H1 (cell line): ENCODE results near the gene B4GALNT3.

Source experiments
- CBX5 ChIP-seq: fragments of 300-800, 300-1000 bp; sonication (generic); IDR thresholded peaks from 2 replicates; pipeline ENCODE4 v1.7.1; 2016; ENCODE audit warnings: antibody characterized with exemption, low read length, low read depth
- CTCF ChIP-seq, 3 experiments: IDR thresholded peaks; 1 replicate in 2 of 3; 2 replicates in 1 of 3; pipeline versions ENCODE4 v1.5.1 to v1.6.1; 2011; ENCODE audit warnings: low read length in 3 of 3, mild to moderate bottlenecking in 3 of 3, inconsistent platforms in 2 of 3, low read depth in 1 of 3, moderate library complexity in 1 of 3; ENCODE audit not compliant: insufficient read depth in 1 of 3; ENCODE audit errors: control extremely low read depth in 1 of 3
- EP300 ChIP-seq, 2 experiments: IDR thresholded peaks; 1 replicate in 1 of 2; 2 replicates in 1 of 2; pipeline ENCODE4 v1.6.1; 2011 to 2012; ENCODE audit warnings: low read depth in 2 of 2, low read length in 2 of 2, mild to moderate bottlenecking in 2 of 2, borderline replicate concordance in 1 of 2, inconsistent platforms in 1 of 2, moderate library complexity in 1 of 2
- EZH2 ChIP-seq: fragments of 200-600 bp; sonication (generic); IDR thresholded peaks from 2 replicates; pipeline ENCODE4 v1.7.1; 2012; ENCODE audit warnings: low read depth, mild to moderate bottlenecking, moderate library complexity, low read length, inconsistent platforms; ENCODE audit not compliant: severe bottlenecking
- FOSL1 ChIP-seq: IDR thresholded peaks from 2 replicates; pipeline ENCODE4 v1.6.1; 2011; ENCODE audit warnings: mild to moderate bottlenecking, low read depth, low read length, moderate library complexity; ENCODE audit not compliant: insufficient read depth
- HDAC2 ChIP-seq, 2 experiments: fragments of 300-600 bp in 1 of 2; sonication (generic) in 1 of 2; IDR thresholded peaks; 2 replicates each; pipeline ENCODE4 v1.6.1; 2011 to 2012; ENCODE audit warnings: low read depth in 2 of 2, low read length in 2 of 2, mild to moderate bottlenecking in 2 of 2, moderate library complexity in 2 of 2, borderline replicate concordance in 1 of 2, inconsistent platforms in 1 of 2
- POLR2AphosphoS5 ChIP-seq: IDR thresholded peaks from 2 replicates; pipeline ENCODE4 v1.6.1; 2011; ENCODE audit warnings: low read depth, low read length
- SRF ChIP-seq: IDR thresholded peaks from 2 replicates; pipeline ENCODE4 v1.6.1; 2011; ENCODE audit warnings: mild to moderate bottlenecking, low read depth, low read length, moderate library complexity
- ZNF274 ChIP-seq: IDR thresholded peaks from 2 replicates; pipeline ENCODE4 v1.7.0; 2012; ENCODE audit warnings: low read length, borderline replicate concordance; ENCODE audit errors: extremely low read depth

GRCh38 chr12:576615-577110 is 116.9 kb downstream of the B4GALNT3 start:
- TF ChIP-seq CTCF (IDR thresholded peaks at IDR 0.05; ENCODE audit: control extremely low read depth in 1 of 3, insufficient read depth in 1 of 3, low read depth in 1 of 3, low read length in 3 of 3) (no peak), HDAC2 (IDR thresholded peaks at IDR 0.05; ENCODE audit: borderline replicate concordance in 1 of 2, low read depth in 2 of 2, low read length in 2 of 2) (no peak), POLR2AphosphoS5 (no peak), EP300 (IDR thresholded peaks at IDR 0.05; ENCODE audit: borderline replicate concordance in 1 of 2, low read depth in 2 of 2, low read length in 2 of 2) (no peak), FOSL1 (no peak), ZNF274 (no peak), EZH2 (no peak), SRF (no peak), CBX5 (no peak)
